ENCODE measurements around the gene ACSL6. TPM values are rescaled to one million over a fixed set of nuclear protein-coding genes. Genes with fewer than 3 reads are reported as not detected.

The ACSL6 gene
- 0.11 TPM for polyA plus RNA-seq

GRCh38 chr5:132011622-132012343, at the start of gene ACSL6:
TSS of gene ACSL6 (minus strand) at chr5:132011658. CDS start at chr5:132011553, 105 bp downstream.
- no peaks in the 10 kb centered on the region for H3K36me3 Mint-ChIP-seq
- H3K9me3 Mint-ChIP-seq = no peaks in the 10 kb centered on the region
- H3K4me3 Mint-ChIP-seq = peak within 1 kb of the TSS; percentile 60 to 88 (median 81)
- peaks cover 4 to 9% (median 5%) of the 10 kb centered on the region in 3 donors for H3K4me1 Mint-ChIP-seq
- peaks cover 51% of the 10 kb centered on the region for H3K27me3 Mint-ChIP-seq
- H3K27ac Mint-ChIP-seq = peak within 1 kb of the TSS in 1 of 3 donors; percentile 88

- Mint-ChIP-seq H3K36me3 (no peaks in the 10 kb centered on the region), H3K4me3 (peak within 1 kb of the TSS in 1 of 4 donors; percentile 35), H3K9me3 (no peaks in the 10 kb centered on the region), H3K27ac (no peak within 1 kb of the TSS), H3K4me1 (peaks cover 2 to 18% (median 2%) of the 10 kb centered on the region in 3 donors), H3K27me3 (peaks cover 6% of the 10 kb centered on the region)
Measured at GRCh38 chr5:132060501-132061161, 49.2 kb upstream of the ACSL6 start, which contains the start of gene IL3. TSS of gene IL3 (plus strand) at chr5:132060655. CDS start at chr5:132060707, 52 bp downstream.

GRCh38 chr5:132059696-132060500, 48.4 kb upstream of the ACSL6 start:
- Mint-ChIP-seq H3K27ac (no peak overlapping the region), H3K4me1 (peaks cover 0 to 13% (median 2%) of the 10 kb centered on the region in 3 donors), H3K36me3 (no peaks in the 10 kb centered on the region), H3K9me3 (no peaks in the 10 kb centered on the region), H3K4me3 (no peak overlapping the region), H3K27me3 (peaks cover 6% of the 10 kb centered on the region)

GRCh38 chr5:132059043-132059695, 47.7 kb upstream of the ACSL6 start:
- Mint-ChIP-seq H3K27ac (no peak overlapping the region), H3K4me3 (no peak overlapping the region), H3K27me3 (peaks cover 6% of the 10 kb centered on the region), H3K36me3 (no peaks in the 10 kb centered on the region), H3K4me1 (peaks cover 0 to 9% (median 0%) of the 10 kb centered on the region in 3 donors), H3K9me3 (no peaks in the 10 kb centered on the region)

- Mint-ChIP-seq H3K4me1 (peaks cover 0 to 9% (median 0%) of the 10 kb centered on the region in 3 donors), H3K36me3 (no peaks in the 10 kb centered on the region), H3K27ac (no peak overlapping the region), H3K9me3 (no peaks in the 10 kb centered on the region), H3K27me3 (peaks cover 6% of the 10 kb centered on the region), H3K4me3 (no peak overlapping the region)
Measured at GRCh38 chr5:132058646-132059042, 47.2 kb upstream of the ACSL6 start.

GRCh38 chr5:132057498-132058255, 46.2 kb upstream of the ACSL6 start:
- no peak overlapping the region for H3K4me3 Mint-ChIP-seq

GRCh38 chr5:132056610-132057497, 45.4 kb upstream of the ACSL6 start:
- H3K27ac Mint-ChIP-seq = peak overlapping the region in 1 of 3 donors; percentile 66
- H3K4me3 Mint-ChIP-seq = no peak overlapping the region
- peaks cover 6% of the 10 kb centered on the region for H3K27me3 Mint-ChIP-seq
- no peaks in the 10 kb centered on the region for H3K4me1 Mint-ChIP-seq
- H3K36me3 Mint-ChIP-seq = no peaks in the 10 kb centered on the region
- H3K9me3 Mint-ChIP-seq = no peaks in the 10 kb centered on the region

More at GRCh38 chr5:132057498-132058255, 46.2 kb upstream of the ACSL6 start:
- H3K27ac Mint-ChIP-seq = peak overlapping the region in 1 of 3 donors; percentile 66
- H3K4me1 Mint-ChIP-seq = no peaks in the 10 kb centered on the region
- H3K9me3 Mint-ChIP-seq = no peaks in the 10 kb centered on the region
- H3K27me3 Mint-ChIP-seq = peaks cover 4% of the 10 kb centered on the region
- H3K36me3 Mint-ChIP-seq = no peaks in the 10 kb centered on the region

GRCh38 chr5:132055808-132056609, 44.6 kb upstream of the ACSL6 start:
- no peaks in the 10 kb centered on the region for H3K36me3 Mint-ChIP-seq
- no peaks in the 10 kb centered on the region for H3K4me1 Mint-ChIP-seq
- H3K9me3 Mint-ChIP-seq = no peaks in the 10 kb centered on the region
- no peak overlapping the region for H3K4me3 Mint-ChIP-seq
- H3K27ac Mint-ChIP-seq = peak overlapping the region in 1 of 3 donors; percentile 76
- H3K27me3 Mint-ChIP-seq = peaks cover 6% of the 10 kb centered on the region

- Mint-ChIP-seq H3K36me3 (no peaks in the 10 kb centered on the region), H3K27ac (peak overlapping the region in 1 of 3 donors; percentile 76), H3K4me1 (no peaks in the 10 kb centered on the region), H3K27me3 (peaks cover 6% of the 10 kb centered on the region), H3K4me3 (no peak overlapping the region), H3K9me3 (no peaks in the 10 kb centered on the region)
Measured at GRCh38 chr5:132055441-132055807, 44.0 kb upstream of the ACSL6 start.

- Mint-ChIP-seq H3K9me3 (no peaks in the 10 kb centered on the region), H3K27me3 (peaks cover 6% of the 10 kb centered on the region), H3K4me3 (no peak overlapping the region), H3K36me3 (no peaks in the 10 kb centered on the region), H3K27ac (no peak overlapping the region), H3K4me1 (no peaks in the 10 kb centered on the region)
Measured at GRCh38 chr5:132054697-132055440, 43.4 kb upstream of the ACSL6 start.

- Mint-ChIP-seq H3K27me3 (peaks cover 6% of the 10 kb centered on the region), H3K36me3 (no peaks in the 10 kb centered on the region), H3K27ac (no peak overlapping the region), H3K4me3 (no peak overlapping the region), H3K9me3 (no peaks in the 10 kb centered on the region), H3K4me1 (no peaks in the 10 kb centered on the region)
Measured at GRCh38 chr5:132054031-132054696, 42.7 kb upstream of the ACSL6 start.

- Mint-ChIP-seq H3K36me3 (no peaks in the 10 kb centered on the region), H3K4me1 (no peaks in the 10 kb centered on the region), H3K9me3 (no peaks in the 10 kb centered on the region), H3K27ac (peak overlapping the region in 1 of 3 donors; percentile 6), H3K27me3 (peaks cover 6% of the 10 kb centered on the region), H3K4me3 (no peak overlapping the region)
Measured at GRCh38 chr5:132053483-132053882, 42.0 kb upstream of the ACSL6 start.

All from IgD-negative memory B cell (primary cell).